Thymus (tissue), 11 donors: ENCODE results near the gene MDH2. TPM values are rescaled to one million over a fixed set of nuclear protein-coding genes. Genes with fewer than 3 reads are reported as not detected.
"Not testable (repeated sequence)": the region's sequence is repeated elsewhere in the genome, so short reads cannot be mapped to it uniquely, and the experiment has no call there.

Experiments
- DNase-seq, 9 donors: peaks; one replicate each; pipeline ENCODE4 v3.0.0-alpha.2; 2013; ENCODE audit warnings: low spot score in 9 of 9, low read depth in 6 of 9, missing footprints in 1 of 9
- H3K27ac ChIP-seq, 2 donors: one replicate each; pipeline ENCODE4 v1.5.1; 2013; ENCODE audit warnings: control low read depth in 1 of 2, low read depth in 1 of 2, low read length in 1 of 2, mild to moderate bottlenecking in 1 of 2, moderate library complexity in 1 of 2
- H3K27me3 ChIP-seq, 2 donors: one replicate each; pipeline ENCODE4 v1.5.1; 2013; ENCODE audit warnings: low read length in 1 of 2; ENCODE audit not compliant: control insufficient read depth in 2 of 2, insufficient read depth in 1 of 2
- H3K36me3 ChIP-seq, 2 donors: one replicate each; pipeline ENCODE4 v1.5.1; 2013; ENCODE audit warnings: low read length in 1 of 2, mild to moderate bottlenecking in 1 of 2, moderate library complexity in 1 of 2; ENCODE audit not compliant: control insufficient read depth in 2 of 2, insufficient read depth in 2 of 2
- H3K4me1 ChIP-seq, 2 donors: one replicate each; pipeline ENCODE4 v1.5.1; 2013; ENCODE audit warnings: low read length in 2 of 2; ENCODE audit not compliant: control insufficient read depth in 2 of 2, insufficient read depth in 2 of 2
- H3K4me3 ChIP-seq, 2 donors: one replicate each; pipeline ENCODE4 v1.5.1; 2013; ENCODE audit warnings: low read length in 2 of 2, control low read depth in 1 of 2, mild to moderate bottlenecking in 1 of 2
- H3K9me3 ChIP-seq, 2 donors: one replicate each; pipeline ENCODE4 v1.5.1; 2013; ENCODE audit warnings: low read length in 1 of 2, mild to moderate bottlenecking in 1 of 2; ENCODE audit not compliant: control insufficient read depth in 2 of 2, insufficient read depth in 1 of 2
- WGBS: extraction: QIAGEN DNeasy Blood & Tissue Kit; methylation state at CpG from one replicate; pipeline ENCODE4 v1.1.7; 2013; 5-methylcytosine and 5-hydroxymethylcytosine counted together
- polyA plus RNA-seq: library from polyadenylated mRNA; stranded (reverse); fragments of 200-250 nt; gene quantifications from one replicate; pipeline ENCODE4 v1.2.3, GENCODE V29; 2013
- total RNA-seq: library from RNA; stranded (reverse); fragments of 120-200 nt; gene quantifications from one replicate; pipeline ENCODE4 v1.2.4, GENCODE V29; 2013
- donor health status: healthy.

The MDH2 gene
- total and polyA plus RNA-seq, 2 donors = 57.5 to 69.7 TPM

GRCh38 chr7:76087362-76087791, 39.5 kb downstream of the MDH2 start:
- H3K4me3 ChIP-seq, DNase-seq, H3K27me3 ChIP-seq, H3K27ac ChIP-seq, H3K36me3 ChIP-seq, H3K4me1 ChIP-seq, H3K9me3 ChIP-seq: not testable (repeated sequence)
- 85% methylated on average over 5 of the region's 5 CpGs for WGBS

- Histone ChIP-seq H3K27me3 (no peaks in the 10 kb centered on the region), H3K4me3 (no peak overlapping the region), H3K36me3 (no peaks in the 10 kb centered on the region), H3K9me3 (no peaks in the 10 kb centered on the region), H3K27ac (no peak overlapping the region), H3K4me1 (no peaks in the 10 kb centered on the region)
- DNase-seq = no peak
- WGBS = 87% methylated on average over 10 of the region's 10 CpGs
Observed at GRCh38 chr7:76089865-76090475, 42.1 kb downstream of the MDH2 start.

GRCh38 chr7:76091506-76091905, 43.6 kb downstream of the MDH2 start:
- Histone ChIP-seq H3K36me3 (no peaks in the 10 kb centered on the region), H3K4me3 (no peak overlapping the region), H3K27ac (no peak overlapping the region), H3K4me1 (no peaks in the 10 kb centered on the region), H3K27me3 (no peaks in the 10 kb centered on the region), H3K9me3 (no peaks in the 10 kb centered on the region)
- no peak for DNase-seq
- 94% methylated on average over 5 of the region's 5 CpGs for WGBS

GRCh38 chr7:76093531-76093930, 45.6 kb downstream of the MDH2 start:
- 95% methylated on average over 5 of the region's 5 CpGs for WGBS

GRCh38 chr7:76094326-76094725, 46.4 kb downstream of the MDH2 start:
- H3K9me3 ChIP-seq, H3K4me1 ChIP-seq, H3K4me3 ChIP-seq, H3K36me3 ChIP-seq, H3K27me3 ChIP-seq, DNase-seq, H3K27ac ChIP-seq: not testable (repeated sequence)
- WGBS = 96% methylated on average over 5 of the region's 5 CpGs

More at GRCh38 chr7:76093531-76093930, 45.6 kb downstream of the MDH2 start:
- H3K27ac ChIP-seq, H3K27me3 ChIP-seq, H3K4me1 ChIP-seq, H3K36me3 ChIP-seq, DNase-seq, H3K9me3 ChIP-seq, H3K4me3 ChIP-seq: not testable (repeated sequence)

GRCh38 chr7:76095908-76096307, 48.0 kb downstream of the MDH2 start:
- H3K4me3 ChIP-seq = no peak overlapping the region
- no peaks in the 10 kb centered on the region for H3K36me3 ChIP-seq
- no peaks in the 10 kb centered on the region for H3K4me1 ChIP-seq
- DNase-seq = no peak
- WGBS = 82% methylated on average over 3 of the region's 3 CpGs
- no peaks in the 10 kb centered on the region for H3K9me3 ChIP-seq
- H3K27me3 ChIP-seq = no peaks in the 10 kb centered on the region
- H3K27ac ChIP-seq = no peak overlapping the region

GRCh38 chr7:76101693-76102437, 54.0 kb downstream of the MDH2 start:
- H3K36me3 ChIP-seq, DNase-seq, H3K27ac ChIP-seq, H3K27me3 ChIP-seq, H3K4me1 ChIP-seq, H3K9me3 ChIP-seq, H3K4me3 ChIP-seq: not testable (repeated sequence)
- 85% methylated on average over 12 of the region's 12 CpGs for WGBS

- H3K9me3 ChIP-seq, H3K36me3 ChIP-seq, H3K4me1 ChIP-seq, H3K4me3 ChIP-seq, H3K27ac ChIP-seq, H3K27me3 ChIP-seq, DNase-seq: not testable (repeated sequence)
- 96% methylated on average over 2 of the region's 2 CpGs for WGBS
Observed at GRCh38 chr7:76103788-76104187, 55.9 kb downstream of the MDH2 start.

GRCh38 chr7:76106130-76106529, 58.2 kb downstream of the MDH2 start:
- H3K4me1 ChIP-seq, H3K9me3 ChIP-seq, DNase-seq, H3K36me3 ChIP-seq, H3K27ac ChIP-seq, H3K4me3 ChIP-seq, H3K27me3 ChIP-seq: not testable (repeated sequence)
- 99% methylated on average over 6 of the region's 6 CpGs for WGBS
